GM12891 (cell line): ENCODE results near the gene PRKCE.

Source experiments
- POLR2A ChIP-seq: IDR thresholded peaks from 2 replicates; pipeline ENCODE4 v1.6.1; 2011; ENCODE audit warnings: low read depth, low read length, control low read depth
- POLR2AphosphoS5 ChIP-seq: IDR thresholded peaks from 2 replicates; pipeline ENCODE4 v1.6.1; 2011; ENCODE audit warnings: low read depth, low read length, control low read depth
- TAF1 ChIP-seq: IDR thresholded peaks from 2 replicates; pipeline ENCODE4 v1.6.1; 2011; ENCODE audit warnings: low read depth, low read length, control low read depth

DNA sequence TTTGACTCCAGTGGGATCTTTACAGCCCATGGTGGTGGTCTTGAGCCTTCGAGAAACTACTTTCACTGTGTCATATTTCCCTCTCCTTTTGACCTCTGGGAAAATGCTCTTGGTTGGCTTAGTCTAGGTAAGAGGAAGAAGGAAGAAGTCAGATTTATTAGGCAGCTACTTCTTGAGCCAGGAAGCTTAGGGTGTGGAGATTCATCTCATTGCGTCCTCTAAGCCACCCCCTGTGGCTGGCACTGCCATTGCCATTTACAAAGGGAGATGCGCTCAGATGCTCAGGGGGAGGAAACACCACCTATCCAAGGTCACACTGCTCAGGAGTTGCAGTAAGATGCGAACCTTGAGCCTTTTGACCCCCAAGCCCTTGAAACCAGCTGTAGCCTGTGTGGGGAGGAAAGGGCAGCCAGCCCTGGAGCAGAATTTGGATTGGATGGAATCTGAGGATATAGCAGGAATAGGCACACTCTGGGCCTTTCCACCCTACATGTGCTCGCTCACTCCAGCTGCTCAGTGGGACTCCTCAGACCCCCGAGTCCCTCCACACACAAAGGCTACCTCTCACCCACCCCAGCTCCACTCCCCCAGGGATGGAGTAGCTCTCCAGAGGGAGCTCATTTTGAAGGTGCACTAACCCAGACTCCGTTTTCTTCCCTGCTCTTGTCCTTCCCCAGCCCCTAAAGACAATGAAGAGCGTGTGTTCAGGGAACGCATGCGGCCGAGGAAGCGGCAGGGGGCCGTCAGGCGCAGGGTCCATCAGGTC, 324.5 kb downstream of the PRKCE start:
- TF ChIP-seq POLR2A (no peak), POLR2AphosphoS5 (no peak), TAF1 (no peak)
